ENCODE results near the gene REM2. TPM values are rescaled to one million over a fixed set of nuclear protein-coding genes. Genes with fewer than 3 reads are reported as not detected.
A peak's percentile ranks its signal among the peaks of the same experiment; 100 is the strongest.
"Not testable (repeated sequence)": the region's sequence is repeated elsewhere in the genome, so short reads cannot be mapped to it uniquely, and the experiment has no call there.

The REM2 gene
- total RNA-seq, 1 donor, result 0.09 TPM

GRCh38 chr14:22908601-22909000 is 25.6 kb downstream of the REM2 start:
- no peak overlapping the region for H3K4me3 ChIP-seq (ENCODE audit: low read depth, low read length)
- DNase-seq (ENCODE audit: low read depth), result peak; percentile 23
- no peak for TF ChIP-seq CTCF (IDR thresholded peaks at IDR 0.05; ENCODE audit: insufficient read depth, low read length)

- DNase-seq (ENCODE audit: low read depth), result no peak
- TF ChIP-seq CTCF (IDR thresholded peaks at IDR 0.05; ENCODE audit: insufficient read depth, low read length), result no peak
- no peak overlapping the region for H3K4me3 ChIP-seq (ENCODE audit: low read depth, low read length)
These were observed 27.9 kb downstream of the REM2 start for GRCh38 chr14:22910916-22911315.

GRCh38 chr14:22914836-22915235 is 31.8 kb downstream of the REM2 start:
- not testable (repeated sequence) for DNase-seq (ENCODE audit: low read depth)

GRCh38 chr14:22915886-22916521 is 33.0 kb downstream of the REM2 start:
- DNase-seq (ENCODE audit: low read depth), result peak; percentile 68
- TF ChIP-seq CTCF (IDR thresholded peaks at IDR 0.05; ENCODE audit: insufficient read depth, low read length), result no peak
- no peak overlapping the region for H3K4me3 ChIP-seq (ENCODE audit: low read depth, low read length)

More at GRCh38 chr14:22914836-22915235, 31.8 kb downstream of the REM2 start:
- H3K4me3 ChIP-seq (ENCODE audit: low read depth, low read length), result not testable (repeated sequence)

GRCh38 chr14:22918804-22919600 is 36.0 kb downstream of the REM2 start, which contains the start of gene RBM23:
TSS of gene RBM23 (minus strand) at chr14:22919149.
- peak within 1 kb of the TSS; percentile 96 for H3K4me3 ChIP-seq (ENCODE audit: low read depth, low read length)
- TF ChIP-seq CTCF (IDR thresholded peaks at IDR 0.05; ENCODE audit: insufficient read depth, low read length), result no peak
- DNase-seq (ENCODE audit: low read depth), result peak; percentile 100

GRCh38 chr14:22919601-22919921 is 36.5 kb downstream of the REM2 start:
- TF ChIP-seq CTCF (IDR thresholded peaks at IDR 0.05; ENCODE audit: insufficient read depth, low read length), result no peak
- H3K4me3 ChIP-seq (ENCODE audit: low read depth, low read length), result peak overlapping the region; percentile 54

GRCh38 chr14:22920697-22921096 is 37.7 kb downstream of the REM2 start:
- no peak for TF ChIP-seq CTCF (IDR thresholded peaks at IDR 0.05; ENCODE audit: insufficient read depth, low read length)
- DNase-seq (ENCODE audit: low read depth), result no peak
- H3K4me3 ChIP-seq (ENCODE audit: low read depth, low read length), result no peak overlapping the region

More at GRCh38 chr14:22919601-22919921, 36.5 kb downstream of the REM2 start:
- no peak for DNase-seq (ENCODE audit: low read depth)
